SK-N-SH (cell line): ENCODE results near the gene GLG1.
"Not testable (repeated sequence)": the region's sequence is repeated elsewhere in the genome, so short reads cannot be mapped to it uniquely, and the experiment has no call there.

ENCODE experiments used
- CHD2 ChIP-seq: fragments of 150-350 bp; IDR thresholded peaks from 2 replicates; pipeline ENCODE4 v1.6.1; 2018; ENCODE audit warnings: low read length; ENCODE audit not compliant: partially characterized antibody
- EP300 ChIP-seq, 2 experiments: IDR thresholded peaks; 2 replicates each; pipeline versions ENCODE4 v1.4.0 to v1.6.1; 2012; ENCODE audit warnings: borderline replicate concordance in 1 of 2, low read depth in 1 of 2, low read length in 1 of 2
- MXI1 ChIP-seq: IDR thresholded peaks from 2 replicates; pipeline ENCODE4 v1.6.1; 2012; ENCODE audit warnings: mild to moderate bottlenecking, low read depth, low read length, improper control_type of control experiment
- POLR2AphosphoS5 ChIP-seq: IDR thresholded peaks from 2 replicates; pipeline ENCODE4 v1.6.1; 2012; ENCODE audit warnings: low read depth, low read length
- RAD21 ChIP-seq: IDR thresholded peaks from 2 replicates; pipeline ENCODE4 v1.6.1; 2012; ENCODE audit warnings: mild to moderate bottlenecking, low read length
- RFX5 ChIP-seq: IDR thresholded peaks from 2 replicates; pipeline ENCODE4 v1.6.1; 2012; ENCODE audit warnings: mild to moderate bottlenecking, improper control_type of control experiment, low read length
- RXRA ChIP-seq: IDR thresholded peaks from 2 replicates; pipeline ENCODE4 v1.4.0; 2012; ENCODE audit warnings: low read depth, mild to moderate bottlenecking, borderline replicate concordance
- TCF12 ChIP-seq: IDR thresholded peaks from 2 replicates; pipeline ENCODE4 v1.4.0; 2012
- TEAD4 ChIP-seq: IDR thresholded peaks from 2 replicates; pipeline ENCODE4 v1.4.0; 2012; ENCODE audit warnings: mild to moderate bottlenecking, borderline replicate concordance; ENCODE audit not compliant: insufficient read depth
- TF ChIP-seq, protein P1 (sequence below): fragments of 200-600 bp; sonication (generic); IDR thresholded peaks from 2 replicates; pipeline ENCODE4 v1.6.1; 2017; ENCODE audit warnings: antibody characterized with exemption, mild to moderate bottlenecking, moderate library complexity
- TF ChIP-seq, protein P2 (sequence below): IDR thresholded peaks from 2 replicates; pipeline ENCODE4 v1.4.0; 2012; ENCODE audit warnings: low read depth
- TF ChIP-seq, protein P3 (sequence below): IDR thresholded peaks from 2 replicates; pipeline ENCODE4; 2012

DNA sequence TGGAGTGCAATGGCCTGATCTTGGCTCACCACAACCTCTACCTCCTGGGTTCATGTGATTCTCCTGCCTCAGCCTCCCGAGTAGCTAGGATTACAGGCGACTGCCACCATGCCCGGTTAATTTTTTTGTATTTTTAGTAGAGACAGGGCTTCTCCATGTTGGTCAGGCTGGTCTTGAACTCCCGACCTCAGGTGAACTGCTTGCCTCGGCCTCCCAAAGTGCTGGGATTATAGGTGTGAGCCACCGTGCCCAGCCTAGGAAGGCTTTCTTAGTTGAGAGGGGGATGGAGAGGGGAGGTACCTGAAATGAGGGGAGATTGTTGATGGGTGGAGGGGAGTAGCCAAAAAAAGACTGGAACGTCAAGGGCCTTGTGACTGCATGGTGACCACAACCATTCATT is 193.0 kb downstream of the GLG1 start:
- TF ChIP-seq, protein P1, sequence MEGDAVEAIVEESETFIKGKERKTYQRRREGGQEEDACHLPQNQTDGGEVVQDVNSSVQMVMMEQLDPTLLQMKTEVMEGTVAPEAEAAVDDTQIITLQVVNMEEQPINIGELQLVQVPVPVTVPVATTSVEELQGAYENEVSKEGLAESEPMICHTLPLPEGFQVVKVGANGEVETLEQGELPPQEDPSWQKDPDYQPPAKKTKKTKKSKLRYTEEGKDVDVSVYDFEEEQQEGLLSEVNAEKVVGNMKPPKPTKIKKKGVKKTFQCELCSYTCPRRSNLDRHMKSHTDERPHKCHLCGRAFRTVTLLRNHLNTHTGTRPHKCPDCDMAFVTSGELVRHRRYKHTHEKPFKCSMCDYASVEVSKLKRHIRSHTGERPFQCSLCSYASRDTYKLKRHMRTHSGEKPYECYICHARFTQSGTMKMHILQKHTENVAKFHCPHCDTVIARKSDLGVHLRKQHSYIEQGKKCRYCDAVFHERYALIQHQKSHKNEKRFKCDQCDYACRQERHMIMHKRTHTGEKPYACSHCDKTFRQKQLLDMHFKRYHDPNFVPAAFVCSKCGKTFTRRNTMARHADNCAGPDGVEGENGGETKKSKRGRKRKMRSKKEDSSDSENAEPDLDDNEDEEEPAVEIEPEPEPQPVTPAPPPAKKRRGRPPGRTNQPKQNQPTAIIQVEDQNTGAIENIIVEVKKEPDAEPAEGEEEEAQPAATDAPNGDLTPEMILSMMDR = not testable (repeated sequence)
- not testable (repeated sequence) for TF ChIP-seq MXI1; CHD2; RXRA; RAD21; TEAD4; RFX5; POLR2AphosphoS5; EP300 (IDR thresholded peaks at IDR 0.05; ENCODE audit: borderline replicate concordance in 1 of 2, low read depth in 1 of 2, low read length in 1 of 2); TCF12
- TF ChIP-seq, protein P2, sequence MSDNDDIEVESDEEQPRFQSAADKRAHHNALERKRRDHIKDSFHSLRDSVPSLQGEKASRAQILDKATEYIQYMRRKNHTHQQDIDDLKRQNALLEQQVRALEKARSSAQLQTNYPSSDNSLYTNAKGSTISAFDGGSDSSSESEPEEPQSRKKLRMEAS = not testable (repeated sequence)
- TF ChIP-seq, protein P3, sequence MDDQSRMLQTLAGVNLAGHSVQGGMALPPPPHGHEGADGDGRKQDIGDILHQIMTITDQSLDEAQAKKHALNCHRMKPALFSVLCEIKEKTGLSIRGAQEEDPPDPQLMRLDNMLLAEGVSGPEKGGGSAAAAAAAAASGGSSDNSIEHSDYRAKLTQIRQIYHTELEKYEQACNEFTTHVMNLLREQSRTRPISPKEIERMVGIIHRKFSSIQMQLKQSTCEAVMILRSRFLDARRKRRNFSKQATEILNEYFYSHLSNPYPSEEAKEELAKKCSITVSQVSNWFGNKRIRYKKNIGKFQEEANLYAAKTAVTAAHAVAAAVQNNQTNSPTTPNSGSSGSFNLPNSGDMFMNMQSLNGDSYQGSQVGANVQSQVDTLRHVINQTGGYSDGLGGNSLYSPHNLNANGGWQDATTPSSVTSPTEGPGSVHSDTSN = not testable (repeated sequence)
